HL-60/S4 treated with retinoic acid at 250 ng/mL for 4 days and 3 days (cell line): Measurements from ENCODE around the gene PLIN1.
"Not testable (repeated sequence)": the region's sequence is repeated elsewhere in the genome, so short reads cannot be mapped to it uniquely, and the experiment has no call there.

Experiments
- in situ Hi-C: fragments of 300-500 bp; cut with MboI; formaldehyde crosslinking; loops from 2 replicates; pipeline ENCODE4 v1.7.0; 2022; ENCODE audit warnings: low sequenced_read_pairs

The PLIN1 gene, protein sequence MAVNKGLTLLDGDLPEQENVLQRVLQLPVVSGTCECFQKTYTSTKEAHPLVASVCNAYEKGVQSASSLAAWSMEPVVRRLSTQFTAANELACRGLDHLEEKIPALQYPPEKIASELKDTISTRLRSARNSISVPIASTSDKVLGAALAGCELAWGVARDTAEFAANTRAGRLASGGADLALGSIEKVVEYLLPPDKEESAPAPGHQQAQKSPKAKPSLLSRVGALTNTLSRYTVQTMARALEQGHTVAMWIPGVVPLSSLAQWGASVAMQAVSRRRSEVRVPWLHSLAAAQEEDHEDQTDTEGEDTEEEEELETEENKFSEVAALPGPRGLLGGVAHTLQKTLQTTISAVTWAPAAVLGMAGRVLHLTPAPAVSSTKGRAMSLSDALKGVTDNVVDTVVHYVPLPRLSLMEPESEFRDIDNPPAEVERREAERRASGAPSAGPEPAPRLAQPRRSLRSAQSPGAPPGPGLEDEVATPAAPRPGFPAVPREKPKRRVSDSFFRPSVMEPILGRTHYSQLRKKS

GRCh38 chr15:89679212-89679611, at the start of gene PLIN1:
PLIN1 (minus strand) TSS chr15:89679367; CDS start chr15:89677489, 1,878 bp downstream.
- in situ Hi-C loops = no loop called here

DNA sequence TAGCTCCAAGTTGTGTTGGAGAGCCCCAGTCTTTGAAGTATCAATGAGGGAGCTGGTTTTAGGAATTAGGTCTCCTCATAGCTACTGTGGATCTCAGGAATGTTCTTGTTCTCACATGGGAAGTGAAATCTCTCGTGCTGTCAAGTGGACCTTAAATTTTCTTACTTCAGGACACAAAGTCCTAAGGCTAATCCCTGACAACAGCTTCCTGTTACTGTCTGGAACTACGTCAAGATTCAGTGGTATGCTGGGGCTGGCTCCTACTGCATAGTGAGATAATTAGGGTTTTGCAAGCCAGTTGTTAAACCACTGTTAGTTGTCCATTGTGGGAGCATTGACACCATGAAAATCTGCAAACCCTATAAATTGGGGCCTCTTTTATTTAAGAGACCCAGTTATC, 49.1 kb upstream of the PLIN1 start:
- in situ Hi-C loops = no loop called here

DNA sequence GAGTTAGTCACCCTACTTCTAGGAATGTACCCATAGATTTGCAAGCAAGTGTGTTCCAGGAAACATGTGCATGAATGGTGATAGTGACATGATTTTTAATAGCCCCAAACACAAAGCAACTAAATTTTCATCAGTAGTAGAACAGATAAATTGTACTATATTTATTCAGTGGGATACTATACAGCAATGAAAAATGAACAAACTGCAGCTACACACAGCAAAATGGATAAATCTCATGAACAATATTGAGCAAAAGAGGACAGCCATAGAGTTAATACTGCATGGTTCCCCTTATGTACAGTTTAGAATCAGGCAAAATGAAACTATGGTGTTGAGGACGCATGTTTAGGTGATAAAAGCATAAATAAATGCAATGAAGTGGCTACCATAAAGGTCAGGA, 45.9 kb upstream of the PLIN1 start:
- in situ Hi-C loops = no loop called here

DNA sequence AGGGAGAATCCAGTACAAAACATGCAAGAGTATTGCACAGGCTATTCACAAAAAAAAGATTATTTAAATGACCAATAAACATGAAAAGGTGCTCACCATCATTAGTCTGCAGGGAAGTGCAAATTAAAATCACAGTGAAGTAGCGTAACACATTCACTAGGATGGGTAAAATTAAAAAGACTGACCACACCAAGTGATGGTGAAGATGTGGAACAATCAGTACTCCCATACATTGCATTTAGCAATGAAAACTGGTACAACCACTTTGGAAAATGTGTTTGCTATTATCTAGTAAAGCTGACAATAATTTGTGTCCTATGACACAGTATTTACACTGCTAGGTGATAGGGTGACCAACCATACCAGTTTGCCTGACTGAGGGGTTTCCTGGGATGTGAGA, 45.5 kb upstream of the PLIN1 start:
- in situ Hi-C loops = no loop called here

GRCh38 chr15:89723031-89723430, 43.9 kb upstream of the PLIN1 start:
- in situ Hi-C loops = no loop called here

- in situ Hi-C loops = no loop called here
These were observed 35.6 kb upstream of the PLIN1 start for GRCh38 chr15:89714775-89715174.

GRCh38 chr15:89707577-89707976, 28.4 kb upstream of the PLIN1 start:
- in situ Hi-C loops = no loop called here

- in situ Hi-C loops = no loop called here
These were observed 25.2 kb upstream of the PLIN1 start for GRCh38 chr15:89704411-89704810.

- in situ Hi-C loops = no loop called here
These were observed 16.0 kb upstream of the PLIN1 start for GRCh38 chr15:89695198-89695597.

DNA sequence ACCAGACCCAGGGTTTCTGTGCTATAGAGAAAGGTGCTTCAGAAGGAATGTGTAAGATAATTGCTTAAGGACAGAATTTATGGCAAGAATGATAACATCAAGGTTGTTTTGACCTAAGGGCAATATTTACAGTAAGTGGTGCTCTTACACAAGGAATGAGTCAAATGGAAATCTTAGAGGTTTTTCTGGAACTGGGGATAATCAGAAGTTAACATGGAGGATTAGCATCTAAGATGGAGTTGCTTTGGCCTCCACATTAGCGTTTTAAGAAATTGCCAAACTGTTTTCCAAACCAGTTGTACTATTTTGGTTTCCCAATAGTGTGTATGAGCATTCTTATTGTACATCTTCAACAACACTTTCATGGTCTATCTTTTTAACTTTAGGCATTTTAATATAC, 14.5 kb upstream of the PLIN1 start:
- in situ Hi-C loops = no loop called here

GRCh38 chr15:89693091-89693490, 13.9 kb upstream of the PLIN1 start:
- in situ Hi-C loops = no loop called here

DNA sequence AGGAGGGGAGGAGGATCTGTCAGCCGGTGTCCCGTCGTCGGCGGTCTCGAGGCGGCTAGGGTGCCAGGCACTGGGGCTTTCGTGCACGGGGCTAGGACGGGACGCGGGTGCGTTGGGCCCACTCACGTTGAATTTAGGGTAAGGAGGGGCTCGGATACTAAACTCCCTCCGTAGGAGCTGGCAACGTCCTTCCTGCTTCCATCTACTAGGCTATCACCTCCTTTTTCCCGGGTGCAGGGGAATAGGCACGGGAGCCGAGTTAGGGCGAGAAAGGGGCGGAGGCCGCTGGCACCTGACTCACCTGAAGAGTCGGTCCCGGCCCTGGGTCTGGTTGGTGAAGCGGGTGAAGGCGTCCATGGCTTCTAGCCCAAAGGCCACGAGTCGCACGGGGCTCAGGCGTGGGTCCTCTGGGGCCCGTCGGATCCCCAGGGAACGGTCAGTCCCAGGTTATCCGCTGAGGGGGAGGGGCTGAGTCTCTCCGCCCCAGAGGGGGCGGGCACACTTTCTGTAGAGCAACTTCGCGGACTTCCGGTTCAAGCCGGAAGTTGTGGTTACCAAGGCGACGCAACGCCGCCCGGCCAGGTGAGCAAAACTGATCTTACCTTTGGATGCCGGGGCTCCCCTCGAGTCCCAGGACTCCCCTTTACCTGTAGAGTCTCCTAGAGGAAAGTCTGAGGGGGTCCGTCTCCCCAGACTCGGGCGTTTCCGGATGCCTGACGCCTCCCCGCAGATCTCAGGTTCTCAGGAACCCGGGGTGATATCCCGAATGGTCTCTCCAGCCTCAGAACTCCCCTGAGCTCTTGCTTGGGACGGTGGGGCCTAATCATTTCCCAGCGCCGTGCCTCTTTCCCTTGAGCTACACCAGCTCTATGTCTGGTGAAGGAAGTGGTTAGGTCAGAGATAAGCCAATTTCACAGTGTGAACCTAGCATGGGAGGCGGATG, 11.4 kb upstream of the PLIN1 start, which contains the start of the genes PEX11A and WDR93:
Gene PEX11A, minus strand, starts transcription at position 479 of the 943 bp plus-strand sequence. Its CDS starts 122 bp downstream, at position 357.
Gene WDR93, plus strand, starts transcription at position 536 of the 943 bp plus-strand sequence. CDS start 10,936 bp downstream, outside the sequence.
- in situ Hi-C loops = no loop called here

GRCh38 chr15:89689930-89690275, 10.7 kb upstream of the PLIN1 start:
- in situ Hi-C loops = not testable (repeated sequence)

DNA sequence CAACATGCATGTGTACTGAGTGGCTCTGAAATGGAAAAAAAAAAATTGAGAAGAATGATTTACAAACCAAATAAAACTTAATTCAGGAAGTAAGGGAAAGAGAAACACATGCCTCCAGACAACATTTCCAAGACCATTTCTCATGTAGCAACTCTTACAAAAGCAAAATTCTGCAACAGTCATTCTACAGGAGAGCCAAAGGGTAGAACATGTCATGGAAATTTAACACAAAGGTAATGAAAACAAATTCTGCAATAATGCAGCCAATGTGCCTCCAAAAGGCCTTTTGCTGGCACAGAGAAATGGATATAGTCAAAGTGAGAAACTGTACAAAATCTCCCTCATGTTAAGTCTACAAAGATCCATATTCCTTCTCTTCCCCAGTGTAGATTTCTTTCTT, 7.4 kb upstream of the PLIN1 start:
- in situ Hi-C loops = no loop called here

DNA sequence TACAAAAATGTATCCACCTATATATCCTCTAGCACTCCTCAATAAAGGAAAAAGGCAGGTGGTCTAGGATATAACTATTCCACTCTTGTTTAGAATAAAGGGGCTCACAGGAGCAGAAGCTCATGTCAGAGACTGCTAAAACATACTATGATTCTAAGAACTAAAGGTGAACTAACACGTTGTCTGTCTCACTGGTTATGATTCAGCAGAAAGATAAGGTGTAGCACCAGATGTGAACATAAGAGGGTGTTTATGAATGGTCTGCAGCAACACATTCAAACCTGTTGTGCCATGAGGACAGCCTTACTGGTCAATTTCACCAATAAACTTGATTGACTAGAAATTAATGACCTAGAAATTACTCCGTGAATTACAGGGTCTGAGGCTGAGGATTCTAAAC, 6.8 kb upstream of the PLIN1 start:
- in situ Hi-C loops = no loop called here

- in situ Hi-C loops = no loop called here
These were observed 2.0 kb upstream of the PLIN1 start for GRCh38 chr15:89681146-89681545.

- in situ Hi-C loops = no loop called here
These were observed 1.2 kb upstream of the PLIN1 start for GRCh38 chr15:89680282-89680873.

DNA sequence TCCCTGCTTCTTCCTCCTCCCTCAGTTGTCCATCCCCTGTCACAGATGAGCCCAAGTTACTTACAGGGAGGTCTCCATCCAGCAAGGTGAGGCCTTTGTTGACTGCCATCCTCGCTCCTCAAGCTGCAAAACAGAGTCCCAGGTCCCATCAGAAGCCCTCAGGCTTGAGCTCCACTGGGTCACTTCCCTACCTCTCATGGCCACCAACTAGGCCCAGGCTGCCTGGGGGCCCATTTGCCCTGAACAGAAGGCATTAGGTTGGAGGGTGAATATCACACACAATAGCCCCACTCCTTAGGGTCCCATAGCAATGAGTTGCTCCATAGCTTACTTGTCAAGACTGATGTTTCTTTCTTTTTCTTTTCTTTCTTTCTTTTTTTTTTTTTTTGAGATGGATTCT, 1.8 kb downstream of the PLIN1 start:
- in situ Hi-C loops = no loop called here

GRCh38 chr15:89675606-89676005, 3.6 kb downstream of the PLIN1 start:
- in situ Hi-C loops = no loop called here

GRCh38 chr15:89674526-89674925, 4.6 kb downstream of the PLIN1 start:
- in situ Hi-C loops = no loop called here

DNA sequence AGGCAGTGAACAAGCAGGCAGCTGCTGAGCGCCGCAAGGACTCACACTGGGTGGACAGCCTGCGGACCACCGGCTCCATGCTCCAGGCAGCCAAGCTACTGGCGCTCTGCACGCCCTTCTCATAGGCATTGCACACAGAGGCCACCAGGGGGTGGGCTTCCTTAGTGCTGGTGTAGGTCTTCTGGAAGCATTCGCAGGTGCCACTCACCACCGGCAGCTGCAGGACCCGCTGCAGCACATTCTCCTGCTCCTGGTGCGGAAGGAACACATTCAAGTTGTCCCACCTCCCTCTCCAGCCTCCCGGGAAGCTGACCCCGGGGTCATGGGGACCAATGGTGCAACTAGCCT, 6.0 kb downstream of the PLIN1 start:
- in situ Hi-C loops = no loop called here
